Hair follicular keratinocyte (primary cell): Measurements from ENCODE around the gene GAS2L1. TPM values are rescaled to one million over a fixed set of nuclear protein-coding genes. Genes with fewer than 3 reads are reported as not detected.

Experiments used
- total RNA-seq: library from RNA; depleted of rRNA; stranded (reverse); fragments of >200 nt; gene quantifications from 2 replicates; pipeline ENCODE4 v1.2.3, GENCODE V29; 2015

The GAS2L1 gene
- 30.8 and 48.2 TPM in 2 replicates for total RNA-seq

GRCh38 chr22:29306175-29306834 is at the start of gene GAS2L1:
TSS of gene GAS2L1 (plus strand) at chr22:29306650. CDS start at chr22:29308106, 1,456 bp downstream.

GRCh38 chr22:29267858-29268510 is 38.5 kb upstream of the GAS2L1 start, which contains the start of the genes EWSR1 and RHBDD3:
TSS of gene EWSR1 (plus strand) at chr22:29268268. CDS start at chr22:29268337, 69 bp downstream.
TSS of gene RHBDD3 (minus strand) at chr22:29267981. CDS start at chr22:29265626, 2,355 bp downstream.

DNA sequence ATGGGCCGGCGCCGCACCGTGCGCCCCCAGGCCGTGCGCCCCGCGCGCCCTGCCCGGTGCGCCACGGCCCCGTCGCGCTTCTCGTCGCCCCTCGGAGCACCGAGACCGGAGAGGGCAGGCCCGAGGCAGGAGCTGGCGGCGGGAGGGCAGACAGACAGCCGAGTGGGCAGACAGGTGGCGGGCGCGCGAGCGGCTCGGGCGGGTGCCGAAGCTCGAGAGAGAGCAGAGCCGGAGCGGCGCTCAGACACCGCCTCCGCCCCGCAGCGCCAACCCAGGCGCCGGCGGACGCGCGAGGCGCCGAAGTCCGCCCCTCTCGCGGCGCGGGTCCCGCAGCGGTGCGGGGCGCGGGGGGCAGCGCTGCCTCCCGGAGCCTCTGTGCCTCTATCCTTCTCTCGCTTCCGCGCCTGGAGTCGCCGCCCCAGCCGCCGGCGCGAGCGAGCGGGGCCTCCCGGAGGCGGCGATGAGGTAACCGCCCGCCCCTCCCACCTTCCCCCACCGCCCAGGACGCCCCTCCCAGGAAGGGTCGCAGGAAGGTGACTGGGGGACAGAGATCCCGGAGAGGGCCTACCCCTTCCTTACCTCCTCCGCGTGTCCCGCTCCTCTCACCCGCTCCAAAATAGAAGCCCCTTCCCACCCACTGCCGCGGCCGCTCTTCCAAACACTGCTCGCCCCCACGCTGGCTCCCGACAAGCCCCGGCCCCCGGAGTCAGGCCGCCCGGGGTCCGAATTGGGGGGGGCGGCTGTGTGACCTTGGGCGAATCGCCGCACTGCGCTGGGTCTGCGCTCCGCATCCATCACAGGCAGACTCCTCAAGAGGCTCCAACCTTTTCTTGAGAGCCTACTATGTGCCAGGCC is 9.1 kb downstream of the GAS2L1 start, which contains the start of gene RASL10A:
Gene RASL10A (minus strand): TSS at position 412 of the 855 bp plus-strand sequence. CDS start 451 bp downstream, outside the sequence.

Other genes with a start within 250 kb of the GAS2L1 start
- not detected in 2 replicates for gene C22orf31, start 244.8 kb upstream of the GAS2L1 start, total RNA-seq
- gene KREMEN1, start 233.6 kb upstream of the GAS2L1 start, total RNA-seq = 13.8 and 16.2 TPM in 2 replicates
- gene EMID1, start 100.8 kb upstream of the GAS2L1 start, total RNA-seq = not detected in 2 replicates
- 16.4 and 23.0 TPM in 2 replicates for gene RHBDD3, start 38.7 kb upstream of the GAS2L1 start, total RNA-seq
- 177 and 256 TPM in 2 replicates for gene EWSR1, start 38.4 kb upstream of the GAS2L1 start, total RNA-seq
- not detected in 2 replicates for gene RASL10A, start 9.0 kb downstream of the GAS2L1 start, total RNA-seq
- 70.1 and 84.1 TPM in 2 replicates for gene AP1B1, start 81.9 kb downstream of the GAS2L1 start, total RNA-seq
- gene RFPL1, start 131.9 kb downstream of the GAS2L1 start, total RNA-seq = not detected in 2 replicates
- 0.31 and 0.80 TPM in 2 replicates for gene NEFH, start 173.6 kb downstream of the GAS2L1 start, total RNA-seq
- 26.9 and 34.8 TPM in 2 replicates for gene THOC5, start 247.1 kb downstream of the GAS2L1 start, total RNA-seq